PC-9 (cell line): ENCODE results near the gene USH2A. TPM values are rescaled to one million over a fixed set of nuclear protein-coding genes. Genes with fewer than 3 reads are reported as not detected.

Source experiments
- BruUV-seq: library from RNA; stranded (reverse); fragments of 400-500 nt; replicated peaks from 2 replicates; lab custom pipeline; 2021; lab: Mats Ljungman, UMichigan
- CTCF ChIA-PET: fragments of 300-600 bp; sonication (Branson Sonifier 250); formaldehyde crosslinking; loops from one replicate; lab custom pipeline; 2022; ENCODE audit warnings: antibody characterized with exemption; lab: Charles Lee
- POLR2A ChIA-PET: fragments of 300-600 bp; sonication (Branson Sonifier 250); formaldehyde crosslinking; loops from one replicate; lab custom pipeline; 2022; ENCODE audit warnings: antibody characterized with exemption; ENCODE audit not compliant: unreplicated experiment; lab: Charles Lee
- DNase-seq, 2 experiments: peaks; one replicate each; pipeline versions ENCODE4 v3.0.0 to v3.0.0-alpha.2; 2015 to 2022; ENCODE audit warnings: mixed read lengths in 1 of 2
- H2AFZ ChIP-seq: fragments of 200-600 bp; sonication (generic); 2 replicates; pipeline ENCODE4 v1.8.1; 2017; ENCODE audit warnings: antibody characterized with exemption
- H3F3A ChIP-seq: fragments of 200-600 bp; sonication (generic); 2 replicates; pipeline ENCODE4 v1.8.1; 2017; ENCODE audit warnings: antibody characterized with exemption, mild to moderate bottlenecking, low read depth; ENCODE audit not compliant: insufficient read depth
- H3K27ac ChIP-seq: fragments of 200-600 bp; sonication (generic); 2 replicates; pipeline ENCODE4 v1.6.1; 2016; ENCODE audit warnings: mixed run types
- H3K27me3 ChIP-seq: fragments of 200-600 bp; sonication (generic); 2 replicates; pipeline ENCODE4 v1.6.1; 2016; ENCODE audit warnings: low read depth, mixed run types; ENCODE audit not compliant: insufficient read depth
- H3K36me3 ChIP-seq: fragments of 200-600 bp; sonication (generic); 2 replicates; pipeline ENCODE4 v1.6.1; 2016; ENCODE audit warnings: low read depth, mixed run types
- H3K4me1 ChIP-seq: fragments of 200-600 bp; sonication (generic); replicated peaks from 2 replicates; pipeline ENCODE4 v1.6.1; 2016; ENCODE audit warnings: mixed run types; ENCODE audit not compliant: insufficient read depth
- H3K4me2 ChIP-seq: fragments of 200-600 bp; sonication (generic); 2 replicates; pipeline ENCODE4 v1.6.1; 2017; ENCODE audit warnings: mixed run types
- H3K4me3 ChIP-seq: fragments of 200-600 bp; sonication (generic); 2 replicates; pipeline ENCODE4 v1.6.1; 2016; ENCODE audit warnings: mixed run types
- H3K79me2 ChIP-seq: fragments of 200-600 bp; sonication (generic); 2 replicates; pipeline ENCODE4 v1.6.1; 2017; ENCODE audit warnings: low read depth, mixed run types
- H3K9me2 ChIP-seq: fragments of 200-600 bp; sonication (generic); 2 replicates; pipeline ENCODE4 v1.8.1; 2017; ENCODE audit warnings: mild to moderate bottlenecking; ENCODE audit not compliant: insufficient read depth
- H3K9me3 ChIP-seq: fragments of 200-600 bp; sonication (generic); 2 replicates; pipeline ENCODE4 v1.8.1; 2016; ENCODE audit warnings: low read depth; ENCODE audit not compliant: insufficient read depth
- H4K20me1 ChIP-seq: fragments of 200-600 bp; sonication (generic); 2 replicates; pipeline ENCODE4 v1.8.1; 2017; ENCODE audit not compliant: insufficient read depth
- CTCF ChIP-seq: fragments of 200-600 bp; sonication (generic); conservative IDR thresholded peaks from 2 replicates; pipeline ENCODE4 v1.6.1; 2017; ENCODE audit warnings: mixed run types, antibody characterized with exemption, mild to moderate bottlenecking, moderate library complexity
- EZH2 ChIP-seq: fragments of 200-600 bp; sonication (generic); IDR thresholded peaks from 2 replicates; pipeline ENCODE4 v1.8.0; 2017; ENCODE audit warnings: antibody characterized with exemption, low read depth
- intact Hi-C: fragments of 100-400 bp; cut with micrococcal nuclease; formaldehyde crosslinking; loops from one replicate; pipeline ENCODE4 v1.10.0; 2022; ENCODE audit not compliant: unreplicated experiment
- total RNA-seq: library from RNA; stranded (reverse); gene quantifications from 2 replicates; pipeline ENCODE4 v1.2.3, GENCODE V29; 2021

Gene USH2A
- total RNA-seq, 1 experiment from 2014 or later = not detected

- Histone ChIP-seq H3K4me1 (no peaks in the 10 kb centered on the region), H3K4me3 (no peak overlapping the region), H2AFZ (no peak overlapping the region), H4K20me1 (no peaks in the 10 kb centered on the region), H3K9me2 (no peaks in the 10 kb centered on the region), H3K27ac (no peak overlapping the region), H3K9me3 (no peaks in the 10 kb centered on the region), H3K79me2 (no peaks in the 10 kb centered on the region), H3K27me3 (no peaks in the 10 kb centered on the region), H3F3A (no peaks in the 10 kb centered on the region), H3K36me3 (no peaks in the 10 kb centered on the region), H3K4me2 (no peak overlapping the region)
- no peak for DNase-seq
- intact Hi-C loops = no loop called here
- CTCF ChIA-PET = no interaction called here
- no TSS peak for BruUV-seq
- TF ChIP-seq EZH2 = no peak
- no peak for TF ChIP-seq CTCF
- POLR2A ChIA-PET = no interaction called here
Observed at GRCh38 chr1:215749414-215749813, 673.8 kb downstream of the USH2A start.

- no peaks in the 10 kb centered on the region for H3K36me3 ChIP-seq
- no peak for TF ChIP-seq CTCF
- no peak for TF ChIP-seq EZH2
- H3K27me3 ChIP-seq = no peaks in the 10 kb centered on the region
- no peaks in the 10 kb centered on the region for H4K20me1 ChIP-seq
- intact Hi-C loops = no loop called here
- no peaks in the 10 kb centered on the region for H3K4me1 ChIP-seq
- H2AFZ ChIP-seq = no peak overlapping the region
- no peaks in the 10 kb centered on the region; the same call in 1 of the 2 replicates for H3K9me2 ChIP-seq
- no peak overlapping the region for H3K4me2 ChIP-seq
- no peaks in the 10 kb centered on the region for H3K9me3 ChIP-seq
- H3K79me2 ChIP-seq = no peaks in the 10 kb centered on the region
- no peak overlapping the region for H3K4me3 ChIP-seq
- no peak for DNase-seq
- POLR2A ChIA-PET = no interaction called here
- H3K27ac ChIP-seq = no peak overlapping the region
- H3F3A ChIP-seq = no peaks in the 10 kb centered on the region
- CTCF ChIA-PET = no interaction called here
- BruUV-seq = no TSS peak
Observed at GRCh38 chr1:215748431-215748830, 674.8 kb downstream of the USH2A start.

GRCh38 chr1:215744419-215744818 is 678.8 kb downstream of the USH2A start:
- no TSS peak for BruUV-seq
- ChIA-PET CTCF (no interaction called here), POLR2A (no interaction called here)
- intact Hi-C loops = no loop called here
- no peak for DNase-seq
- H4K20me1 ChIP-seq = no peaks in the 10 kb centered on the region
- no peaks in the 10 kb centered on the region for H3K79me2 ChIP-seq
- H2AFZ ChIP-seq = no peak overlapping the region
- H3K4me3 ChIP-seq = no peak overlapping the region
- H3K4me1 ChIP-seq = no peaks in the 10 kb centered on the region
- no peaks in the 10 kb centered on the region for H3F3A ChIP-seq
- H3K27me3 ChIP-seq = no peaks in the 10 kb centered on the region
- no peak overlapping the region for H3K27ac ChIP-seq
- H3K4me2 ChIP-seq = no peak overlapping the region
- no peak for TF ChIP-seq EZH2
- no peak for TF ChIP-seq CTCF
- no peaks in the 10 kb centered on the region for H3K36me3 ChIP-seq
- no peaks in the 10 kb centered on the region for H3K9me3 ChIP-seq
- no peaks in the 10 kb centered on the region; the same call in 1 of the 2 replicates for H3K9me2 ChIP-seq
